Dedifferentiated amniotic fluid mesenchymal stem cell (primary cell): ENCODE results near the gene CCL15.
"Not testable (repeated sequence)": the region's sequence is repeated elsewhere in the genome, so short reads cannot be mapped to it uniquely, and the experiment has no call there.

Source experiments
- DNase-seq: peaks from one replicate; pipeline ENCODE4 v3.0.0-alpha.2; 2016; ENCODE audit errors: extremely low spot score

CCL15 gene

GRCh38 chr17:36001110-36001771 is at the start of gene CCL15:
Gene CCL15 (minus strand): TSS chr17:36001553. CDS start chr17:36001492, 61 bp downstream.
- no peak for DNase-seq

GRCh38 chr17:36049643-36050042 is 48.3 kb upstream of the CCL15 start:
- DNase-seq, result no peak

- no peak for DNase-seq
Measured at GRCh38 chr17:36048066-36048465, 46.7 kb upstream of the CCL15 start.

GRCh38 chr17:36036235-36036634 is 34.9 kb upstream of the CCL15 start:
- no peak for DNase-seq

- no peak for DNase-seq
Measured at GRCh38 chr17:36034127-36034526, 32.8 kb upstream of the CCL15 start.

- no peak for DNase-seq
Measured at GRCh38 chr17:36030956-36031355, 29.6 kb upstream of the CCL15 start.

- DNase-seq, result no peak
Measured at GRCh38 chr17:36027761-36028160, 26.4 kb upstream of the CCL15 start.

- DNase-seq, result no peak
Measured at GRCh38 chr17:36024106-36024869, 22.9 kb upstream of the CCL15 start.

GRCh38 chr17:36019423-36019822 is 18.1 kb upstream of the CCL15 start:
- no peak for DNase-seq

GRCh38 chr17:36017799-36018198 is 16.4 kb upstream of the CCL15 start, which contains the start of gene CCL23:
Gene CCL23 (minus strand): TSS chr17:36017972. CDS start chr17:36017897, 75 bp downstream.
- DNase-seq, result no peak

- no peak for DNase-seq
Measured at GRCh38 chr17:36016555-36016954, 15.2 kb upstream of the CCL15 start.

- not testable (repeated sequence) for DNase-seq
Measured at GRCh38 chr17:36015895-36016294, 14.5 kb upstream of the CCL15 start.

GRCh38 chr17:36014946-36015345 is 13.6 kb upstream of the CCL15 start:
- DNase-seq, result no peak

- no peak for DNase-seq
Measured at GRCh38 chr17:36011201-36011600, 9.8 kb upstream of the CCL15 start.

- DNase-seq, result no peak
Measured at GRCh38 chr17:36008998-36009665, 7.8 kb upstream of the CCL15 start.

- DNase-seq, result no peak
Measured at GRCh38 chr17:36004594-36005108, 3.3 kb upstream of the CCL15 start.

- DNase-seq, result no peak
Measured at GRCh38 chr17:36002631-36003030, 1.3 kb upstream of the CCL15 start.

- DNase-seq, result no peak
Measured at GRCh38 chr17:36001862-36002603, 680 bp upstream of the CCL15 start.

GRCh38 chr17:36000732-36001109 is 632 bp downstream of the CCL15 start:
- DNase-seq, result no peak

GRCh38 chr17:35998756-35999155 is 2.6 kb downstream of the CCL15 start:
- DNase-seq, result no peak

GRCh38 chr17:35998018-35998545 is 3.3 kb downstream of the CCL15 start:
- DNase-seq, result no peak

GRCh38 chr17:35995346-35995745 is 6.0 kb downstream of the CCL15 start:
- not testable (repeated sequence) for DNase-seq
